SKM-1 (cell line): ENCODE results near the gene KCNJ8.

ENCODE experiments used
- DNase-seq: peaks from one replicate; lab custom pipeline; 2025; ENCODE audit not compliant: unreplicated experiment; lab: John Stamatoyannopoulos, UW

The KCNJ8 gene

GRCh38 chr12:21718403-21718802 is 56.1 kb downstream of the KCNJ8 start:
- DNase-seq = no peak

DNA sequence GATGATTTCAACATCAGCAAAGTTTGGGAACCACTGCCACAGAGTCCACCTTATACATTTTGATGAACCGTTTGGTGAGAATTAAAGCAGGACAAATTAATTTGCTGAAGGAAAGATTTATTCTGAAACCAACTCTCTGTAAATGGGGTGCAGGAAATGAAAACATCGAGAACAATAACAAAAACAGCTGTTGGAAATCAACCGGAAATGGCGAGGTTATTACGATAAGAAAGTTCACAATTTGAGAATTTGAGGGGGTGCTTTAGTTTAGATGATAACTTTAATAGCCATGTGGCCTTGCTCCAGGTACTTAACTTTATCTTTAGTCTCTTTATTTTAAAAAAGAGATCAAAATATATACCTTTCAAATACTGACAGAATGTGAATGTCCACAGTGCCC is 56.7 kb downstream of the KCNJ8 start:
- DNase-seq = no peak

GRCh38 chr12:21715386-21715785 is 59.1 kb downstream of the KCNJ8 start:
- no peak for DNase-seq
